CD14-positive monocyte (primary cell): Measurements from ENCODE around the gene CCDC9B. TPM values are rescaled to one million over a fixed set of nuclear protein-coding genes. Genes with fewer than 3 reads are reported as not detected.

Experiments used
- DNase-seq, 3 donors: peaks; one replicate each; pipeline ENCODE4 v3.0.0-alpha.2; 2011 to 2022
- H2AFZ ChIP-seq: 2 replicates; pipeline ENCODE4 v1.6.0; 2012; ENCODE audit warnings: mild to moderate bottlenecking, low read depth, low read length, inconsistent platforms; ENCODE audit not compliant: insufficient read depth, poor library complexity, severe bottlenecking
- H3K27ac ChIP-seq, 2 donors: 1 replicate in 1 of 2; 2 replicates in 1 of 2; pipeline ENCODE4 v1.5.1; 2012 to 2013; ENCODE audit warnings: low read length in 2 of 2, control low read depth in 1 of 2, inconsistent platforms in 1 of 2, low read depth in 1 of 2, mild to moderate bottlenecking in 1 of 2
- H3K27me3 ChIP-seq, 2 donors: one replicate each; pipeline versions ENCODE4 v1.6.0 to v1.6.1; 2011 to 2013; ENCODE audit warnings: low read length in 2 of 2; ENCODE audit not compliant: control insufficient read depth in 2 of 2, insufficient read depth in 2 of 2
- H3K36me3 ChIP-seq, 2 donors: replicated peaks in 1 of 2; 1 replicate in 1 of 2; 2 replicates in 1 of 2; pipeline versions ENCODE4 v1.5.1 to v1.6.1; 2012 to 2013; ENCODE audit warnings: low read length in 2 of 2, control low read depth in 1 of 2, inconsistent platforms in 1 of 2, mild to moderate bottlenecking in 1 of 2; ENCODE audit not compliant: insufficient read depth in 2 of 2, control insufficient read depth in 1 of 2
- H3K4me1 ChIP-seq, 2 donors: 1 replicate in 1 of 2; 2 replicates in 1 of 2; pipeline versions ENCODE4 v1.5.1 to v1.6.1; 2012 to 2013; ENCODE audit warnings: low read length in 2 of 2, control low read depth in 1 of 2, inconsistent platforms in 1 of 2, mild to moderate bottlenecking in 1 of 2, moderate library complexity in 1 of 2; ENCODE audit not compliant: insufficient read depth in 2 of 2, control insufficient read depth in 1 of 2
- H3K4me2 ChIP-seq: replicated peaks from 2 replicates; pipeline ENCODE3; 2012; ENCODE audit warnings: low read length, moderate library complexity, mild to moderate bottlenecking; ENCODE audit not compliant: poor library complexity, severe bottlenecking; ENCODE audit errors: extremely low read depth
- H3K4me3 ChIP-seq, 3 experiments: fragments of 200-600 bp in 1 of 3; sonication (generic) in 1 of 3; replicated peaks in 1 of 3; 1 replicate in 2 of 3; 2 replicates in 1 of 3; pipeline ENCODE4 v1.5.1; 2011 to 2013; ENCODE audit warnings: low read length in 3 of 3, mild to moderate bottlenecking in 3 of 3, control low read depth in 2 of 3, low read depth in 2 of 3, inconsistent platforms in 1 of 3, moderate library complexity in 1 of 3
- H3K79me2 ChIP-seq: 2 replicates; pipeline ENCODE4 v1.6.0; 2012; ENCODE audit warnings: mild to moderate bottlenecking, control low read depth, inconsistent platforms, low read length, moderate library complexity; ENCODE audit not compliant: insufficient read depth
- H3K9ac ChIP-seq: 2 replicates; pipeline ENCODE4 v1.6.0; 2017; ENCODE audit warnings: low read length, mild to moderate bottlenecking; ENCODE audit not compliant: insufficient read depth, poor library complexity, severe bottlenecking
- H3K9me3 ChIP-seq, 2 donors: replicated peaks in 1 of 2; 1 replicate in 1 of 2; 2 replicates in 1 of 2; pipeline versions ENCODE4 v1.5.1 to v1.6.1; 2012 to 2013; ENCODE audit warnings: low read length in 2 of 2, control low read depth in 1 of 2; ENCODE audit not compliant: control insufficient read depth in 1 of 2, insufficient read depth in 1 of 2
- H4K20me1 ChIP-seq: 2 replicates; pipeline ENCODE4 v1.6.0; 2012; ENCODE audit warnings: mild to moderate bottlenecking, low read length, control low read depth, moderate library complexity; ENCODE audit not compliant: insufficient read depth
- H3K27ac Mint-ChIP-seq, 7 donors: one replicate each; pipeline ENCODE4 v1.8.0; 2020; ENCODE audit warnings: mild to moderate bottlenecking in 7 of 7, mixed read lengths in 7 of 7, moderate library complexity in 6 of 7, inconsistent platforms in 2 of 7
- H3K27me3 Mint-ChIP-seq, 3 donors: one replicate each; pipeline ENCODE4 v1.8.0; 2021 to 2022; ENCODE audit warnings: low read depth in 3 of 3, mild to moderate bottlenecking in 3 of 3, mixed read lengths in 3 of 3, moderate library complexity in 3 of 3, inconsistent platforms in 1 of 3
- H3K36me3 Mint-ChIP-seq, 2 donors: one replicate each; pipeline ENCODE4 v1.8.0; 2020; ENCODE audit warnings: mixed read lengths in 2 of 2, inconsistent platforms in 1 of 2, mild to moderate bottlenecking in 1 of 2
- H3K4me1 Mint-ChIP-seq: one replicate; pipeline ENCODE4 v1.8.0; 2020; ENCODE audit warnings: mild to moderate bottlenecking, mixed read lengths
- H3K4me3 Mint-ChIP-seq, 2 donors: one replicate each; pipeline ENCODE4 v1.8.0; 2020; ENCODE audit warnings: mild to moderate bottlenecking in 2 of 2, mixed read lengths in 2 of 2, moderate library complexity in 1 of 2
- H3K9me3 Mint-ChIP-seq, 7 donors: one replicate each; pipeline ENCODE4 v1.8.0; 2020 to 2022; ENCODE audit warnings: mixed read lengths in 7 of 7, mild to moderate bottlenecking in 6 of 7, moderate library complexity in 6 of 7, inconsistent platforms in 2 of 7
- WGBS: methylation state at CpG from one replicate; pipeline ENCODE4 v1.1.5; 2013; ENCODE audit warnings: missing lambda C conversion rate; ENCODE audit not compliant: insufficient coverage; 5-methylcytosine and 5-hydroxymethylcytosine counted together
- intact Hi-C, 2 donors: fragments of 100-400 bp; cut with micrococcal nuclease; formaldehyde crosslinking; loops; one replicate each; pipeline versions ENCODE4 v1.15.0 to v1.15.1; 2023
- polyA plus RNA-seq, 3 donors: library from polyadenylated mRNA; depleted of rRNA in 1 of 3; unstranded in 2 of 3; stranded (reverse) in 1 of 3; fragments of 300-500 nt in 2 of 3; fragments of >200 nt in 1 of 3; fragmentation: Illumina TruSeq in 2 of 3; gene quantifications; 1 replicate in 2 of 3; 2 replicates in 1 of 3; pipeline ENCODE4 v1.2.3, GENCODE V29; 2012 to 2021
- TF ChIP-seq, protein P1 (sequence below): fragments of 200-600 bp; IDR thresholded peaks from one replicate; pipeline ENCODE4 v1.8.0; 2022; ENCODE audit warnings: antibody characterized with exemption, mild to moderate bottlenecking

CCDC9B gene
- polyA plus RNA-seq, 3 donors, result 0.13 to 2.2 (median 0.39) TPM

DNA sequence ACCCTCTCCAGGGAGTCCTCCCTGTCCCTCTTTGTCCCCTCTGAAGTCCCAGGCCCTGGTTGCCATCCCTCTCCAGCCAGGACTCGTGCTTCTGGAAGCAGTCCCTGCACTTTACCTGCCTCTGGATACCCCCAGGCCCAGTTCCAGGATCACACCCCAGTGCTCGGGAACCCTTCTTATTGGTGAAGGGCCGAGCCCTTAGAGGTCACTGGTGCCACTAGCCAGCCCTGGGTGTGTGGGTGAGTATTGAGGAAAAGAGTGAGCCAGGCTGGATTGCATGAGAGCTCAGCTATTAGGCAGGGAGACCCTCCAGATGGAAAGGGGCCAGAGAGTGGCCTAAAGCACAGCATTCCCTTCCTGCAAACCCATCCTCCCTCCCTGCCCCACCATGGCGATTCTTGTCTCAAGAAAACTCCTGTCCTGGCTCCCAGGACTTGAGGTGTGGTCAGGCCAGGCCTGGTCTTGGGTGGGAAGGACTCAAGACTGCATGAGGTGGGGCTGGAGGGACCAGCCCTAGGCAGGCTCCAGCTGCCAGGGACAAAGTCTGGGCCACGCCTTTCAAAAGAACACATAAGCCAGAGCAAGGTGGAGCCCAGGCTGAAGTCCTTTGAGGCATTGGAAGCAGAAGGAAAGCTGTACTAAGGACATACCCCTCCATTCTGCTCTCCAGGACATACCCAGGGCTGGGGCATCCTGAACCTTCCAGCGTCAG lies 5.3 kb upstream of the CCDC9B start:
- WGBS, result 89% methylated on average over 3 of the region's 6 CpGs
- Mint-ChIP-seq H3K36me3 (no peaks in the 10 kb centered on the region), H3K9me3 (peaks cover 0 to 5% (median 0%) of the 10 kb centered on the region in 7 donors), H3K27ac (no peak overlapping the region), H3K27me3 (peaks cover 0 to 9% (median 7%) of the 10 kb centered on the region in 3 donors), H3K4me3 (no peak overlapping the region), H3K4me1 (peaks cover 19% of the 10 kb centered on the region)
- TF ChIP-seq, protein P1, sequence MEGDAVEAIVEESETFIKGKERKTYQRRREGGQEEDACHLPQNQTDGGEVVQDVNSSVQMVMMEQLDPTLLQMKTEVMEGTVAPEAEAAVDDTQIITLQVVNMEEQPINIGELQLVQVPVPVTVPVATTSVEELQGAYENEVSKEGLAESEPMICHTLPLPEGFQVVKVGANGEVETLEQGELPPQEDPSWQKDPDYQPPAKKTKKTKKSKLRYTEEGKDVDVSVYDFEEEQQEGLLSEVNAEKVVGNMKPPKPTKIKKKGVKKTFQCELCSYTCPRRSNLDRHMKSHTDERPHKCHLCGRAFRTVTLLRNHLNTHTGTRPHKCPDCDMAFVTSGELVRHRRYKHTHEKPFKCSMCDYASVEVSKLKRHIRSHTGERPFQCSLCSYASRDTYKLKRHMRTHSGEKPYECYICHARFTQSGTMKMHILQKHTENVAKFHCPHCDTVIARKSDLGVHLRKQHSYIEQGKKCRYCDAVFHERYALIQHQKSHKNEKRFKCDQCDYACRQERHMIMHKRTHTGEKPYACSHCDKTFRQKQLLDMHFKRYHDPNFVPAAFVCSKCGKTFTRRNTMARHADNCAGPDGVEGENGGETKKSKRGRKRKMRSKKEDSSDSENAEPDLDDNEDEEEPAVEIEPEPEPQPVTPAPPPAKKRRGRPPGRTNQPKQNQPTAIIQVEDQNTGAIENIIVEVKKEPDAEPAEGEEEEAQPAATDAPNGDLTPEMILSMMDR, result no peak
- no peak overlapping the region for H3K4me3 ChIP-seq
- no peak for DNase-seq
- H3K27ac ChIP-seq, result no peak overlapping the region
- no peak overlapping the region for H2AFZ ChIP-seq
- intact Hi-C loops, result loop anchor here in 1 of 2 donors (2.0 kb wide), 1 partner anchor 75 kb away; no protein-coding TSS in a partner anchor
- H3K36me3 ChIP-seq, result no peaks in the 10 kb centered on the region
- H3K27me3 ChIP-seq, result no peaks in the 10 kb centered on the region
- H3K4me1 ChIP-seq, result peaks cover 17 to 30% of the 10 kb centered on the region in 2 donors
- H3K4me2 ChIP-seq, result no peak overlapping the region
- H3K9ac ChIP-seq, result no peak overlapping the region
- H3K9me3 ChIP-seq, result no peaks in the 10 kb centered on the region
- H3K79me2 ChIP-seq, result no peaks in the 10 kb centered on the region
- no peaks in the 10 kb centered on the region for H4K20me1 ChIP-seq

DNA sequence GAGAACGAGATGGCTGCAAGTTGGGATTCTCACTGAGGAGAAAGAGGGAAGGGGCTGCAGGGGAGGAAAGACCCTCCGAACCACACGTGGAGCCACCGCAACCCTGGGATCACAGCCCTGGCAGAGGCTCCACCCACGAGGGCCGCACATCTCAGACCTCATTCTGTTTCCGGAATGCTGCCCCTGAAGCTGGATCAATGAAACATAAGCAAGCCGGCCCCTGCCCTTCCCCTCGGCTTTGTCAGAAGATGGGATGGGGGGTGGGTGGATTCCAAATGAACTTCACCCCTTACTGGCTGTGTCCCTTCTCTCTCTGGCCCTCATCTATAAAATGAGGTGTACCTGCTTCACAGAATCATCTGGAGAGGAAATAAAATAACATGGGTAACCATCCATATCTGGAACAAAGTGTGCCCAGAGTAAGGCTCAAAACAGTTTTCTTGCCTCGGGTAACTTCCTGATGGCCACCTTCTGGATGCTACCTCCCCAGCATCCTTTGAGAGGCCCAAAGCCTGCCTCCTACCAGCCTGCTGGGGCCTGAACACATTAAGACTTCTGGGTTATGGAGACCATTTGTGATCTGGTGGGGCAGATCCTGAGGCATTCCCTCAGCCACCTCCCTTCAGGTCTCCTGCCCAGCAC lies 4.6 kb upstream of the CCDC9B start:
- no peak overlapping the region for H3K4me3 ChIP-seq
- H3K79me2 ChIP-seq, result no peaks in the 10 kb centered on the region
- Mint-ChIP-seq H3K27ac (no peak overlapping the region), H3K4me3 (no peak overlapping the region), H3K4me1 (peaks cover 26% of the 10 kb centered on the region), H3K27me3 (peaks cover 0 to 9% (median 7%) of the 10 kb centered on the region in 3 donors), H3K9me3 (peaks cover 0 to 5% (median 0%) of the 10 kb centered on the region in 7 donors), H3K36me3 (no peaks in the 10 kb centered on the region)
- 67% methylated on average over 2 of the region's 10 CpGs for WGBS
- no peak overlapping the region for H3K9ac ChIP-seq
- H2AFZ ChIP-seq, result no peak overlapping the region
- H3K4me1 ChIP-seq, result peaks cover 24 to 37% of the 10 kb centered on the region in 2 donors
- no peaks in the 10 kb centered on the region for H3K27me3 ChIP-seq
- no peaks in the 10 kb centered on the region for H3K36me3 ChIP-seq
- TF ChIP-seq, protein P1, result no peak
- no peak overlapping the region for H3K4me2 ChIP-seq
- no peaks in the 10 kb centered on the region for H3K9me3 ChIP-seq
- no peaks in the 10 kb centered on the region for H4K20me1 ChIP-seq
- H3K27ac ChIP-seq, result no peak overlapping the region
- no peak for DNase-seq
- intact Hi-C loops, result loop anchor here in 1 of 2 donors (2.0 kb wide), 1 partner anchor 75 kb away; no protein-coding TSS in a partner anchor
